AG09319 (cell line): ENCODE measurements around the gene KCNAB1.
A peak's percentile ranks its signal among the peaks of the same experiment; 100 is the strongest.

ENCODE experiments used
- DNase-seq: peaks from one replicate; pipeline ENCODE4 v3.0.0-alpha.2; 2010; ENCODE audit warnings: low read depth; ENCODE audit errors: extremely low read depth
- TF ChIP-seq, protein P1 (sequence below): IDR thresholded peaks from 2 replicates; pipeline ENCODE4 v1.5.1; 2011; ENCODE audit warnings: low read depth, mild to moderate bottlenecking, inconsistent platforms, low read length, moderate library complexity

KCNAB1 gene

GRCh38 chr3:156443079-156443478 lies 322.7 kb downstream of the KCNAB1 start:
- DNase-seq: no peak
- TF ChIP-seq, protein P1, sequence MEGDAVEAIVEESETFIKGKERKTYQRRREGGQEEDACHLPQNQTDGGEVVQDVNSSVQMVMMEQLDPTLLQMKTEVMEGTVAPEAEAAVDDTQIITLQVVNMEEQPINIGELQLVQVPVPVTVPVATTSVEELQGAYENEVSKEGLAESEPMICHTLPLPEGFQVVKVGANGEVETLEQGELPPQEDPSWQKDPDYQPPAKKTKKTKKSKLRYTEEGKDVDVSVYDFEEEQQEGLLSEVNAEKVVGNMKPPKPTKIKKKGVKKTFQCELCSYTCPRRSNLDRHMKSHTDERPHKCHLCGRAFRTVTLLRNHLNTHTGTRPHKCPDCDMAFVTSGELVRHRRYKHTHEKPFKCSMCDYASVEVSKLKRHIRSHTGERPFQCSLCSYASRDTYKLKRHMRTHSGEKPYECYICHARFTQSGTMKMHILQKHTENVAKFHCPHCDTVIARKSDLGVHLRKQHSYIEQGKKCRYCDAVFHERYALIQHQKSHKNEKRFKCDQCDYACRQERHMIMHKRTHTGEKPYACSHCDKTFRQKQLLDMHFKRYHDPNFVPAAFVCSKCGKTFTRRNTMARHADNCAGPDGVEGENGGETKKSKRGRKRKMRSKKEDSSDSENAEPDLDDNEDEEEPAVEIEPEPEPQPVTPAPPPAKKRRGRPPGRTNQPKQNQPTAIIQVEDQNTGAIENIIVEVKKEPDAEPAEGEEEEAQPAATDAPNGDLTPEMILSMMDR: no peak

DNA sequence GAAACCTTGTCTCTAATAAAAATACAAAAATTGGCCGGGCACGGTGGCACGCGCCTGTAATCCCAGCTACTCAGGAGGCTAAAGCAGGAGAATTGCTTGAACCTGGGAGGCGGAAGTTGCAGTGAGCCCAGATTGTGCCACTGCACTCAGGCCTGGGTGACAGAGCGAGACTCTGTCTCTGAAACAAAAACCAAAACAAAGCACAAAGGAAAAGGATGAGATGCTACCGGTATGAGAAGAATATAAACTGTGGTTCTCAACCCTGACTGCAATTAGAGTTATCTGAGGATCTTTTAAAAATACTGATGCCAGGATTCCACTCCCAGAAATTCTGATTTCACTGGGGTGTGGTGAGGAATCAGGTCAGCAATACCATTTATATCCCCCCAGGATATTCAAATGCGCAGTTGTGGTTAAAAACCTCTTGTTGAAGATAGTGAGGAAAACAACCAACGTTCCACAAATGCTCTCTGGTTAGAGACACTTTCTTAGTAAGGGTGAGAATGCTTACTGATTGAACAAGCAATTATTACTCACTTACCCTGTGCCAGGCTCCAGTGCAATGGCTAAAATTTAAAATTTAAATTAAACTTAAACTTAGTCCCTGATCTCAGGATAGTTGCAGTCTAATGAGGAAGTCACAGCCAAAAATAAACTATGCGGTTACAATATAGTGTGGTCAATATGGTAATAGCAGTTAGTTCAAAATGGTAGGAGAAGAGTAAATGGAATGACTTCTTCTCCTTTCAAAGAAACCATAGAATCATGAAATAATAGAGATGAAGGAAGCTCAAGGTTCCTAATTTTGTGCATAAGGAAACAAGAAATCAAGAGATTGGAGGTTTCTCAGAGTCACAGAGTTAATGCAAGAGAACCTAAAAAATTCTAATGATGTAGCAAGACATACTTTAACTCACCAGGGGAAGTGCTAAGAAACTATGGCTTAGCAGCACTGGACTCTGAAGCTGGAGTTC lies 325.0 kb downstream of the KCNAB1 start:
- DNase-seq: no peak
- TF ChIP-seq, protein P1: no peak

DNA sequence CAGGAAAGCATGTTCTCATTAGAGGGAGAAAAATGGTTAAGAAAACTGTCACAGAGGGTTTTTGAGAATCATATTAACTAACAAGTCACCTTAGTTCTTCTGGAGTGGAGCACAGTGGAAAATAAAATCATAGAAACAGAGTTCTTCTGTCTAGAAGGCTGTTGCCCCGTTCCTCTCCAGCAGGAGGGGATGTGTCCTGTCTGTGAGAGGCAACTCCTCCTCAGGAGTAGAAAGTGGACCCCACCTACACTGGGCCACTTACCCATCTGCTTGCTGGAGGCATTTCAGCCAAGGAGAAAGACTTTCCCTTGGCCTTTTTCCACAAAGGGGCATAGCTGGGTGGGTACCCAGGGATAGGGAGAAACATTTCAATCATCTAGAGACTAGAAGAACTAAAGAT lies 327.9 kb downstream of the KCNAB1 start:
- TF ChIP-seq, protein P1: peak; percentile 61
- DNase-seq: no peak

DNA sequence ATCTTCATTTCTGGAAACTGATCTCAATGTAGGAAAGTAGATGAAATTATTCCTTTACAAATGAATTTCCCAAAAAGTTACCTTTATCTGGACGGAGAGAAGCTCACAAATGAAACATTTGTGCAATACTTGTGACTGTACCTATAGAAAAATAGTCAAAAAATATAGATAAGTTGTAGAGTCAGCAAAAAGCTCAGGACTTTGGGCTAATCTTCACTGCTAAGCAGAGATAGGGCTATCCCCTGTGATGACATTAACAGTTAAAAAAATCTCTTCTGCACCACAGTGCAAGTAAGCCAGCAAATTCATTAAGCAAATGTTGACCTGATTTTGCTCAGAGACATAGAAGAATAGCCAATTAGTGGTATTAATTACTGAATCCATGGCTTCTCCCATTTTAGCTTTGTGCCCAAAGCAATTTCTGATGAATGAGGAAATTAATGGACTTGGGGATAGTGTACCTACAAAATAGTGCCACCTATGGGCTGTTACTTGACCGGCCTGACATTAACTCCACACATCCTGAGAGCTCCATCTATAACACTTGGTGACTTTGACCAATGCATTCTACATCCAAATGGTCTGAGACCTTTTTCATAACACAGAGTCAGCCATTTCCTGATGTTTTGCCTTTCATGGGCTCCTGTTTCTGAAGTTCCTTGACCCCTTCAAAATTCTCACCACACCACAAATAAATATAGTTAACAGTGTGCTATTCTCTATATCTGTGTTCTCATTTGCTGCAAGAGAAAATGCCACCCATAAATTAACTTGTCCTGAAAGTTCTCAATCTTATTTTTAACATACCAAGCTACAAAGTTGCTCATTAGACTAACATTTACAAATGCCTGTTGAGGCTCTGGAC lies 329.6 kb downstream of the KCNAB1 start:
- TF ChIP-seq, protein P1: peak; percentile 65

DNA sequence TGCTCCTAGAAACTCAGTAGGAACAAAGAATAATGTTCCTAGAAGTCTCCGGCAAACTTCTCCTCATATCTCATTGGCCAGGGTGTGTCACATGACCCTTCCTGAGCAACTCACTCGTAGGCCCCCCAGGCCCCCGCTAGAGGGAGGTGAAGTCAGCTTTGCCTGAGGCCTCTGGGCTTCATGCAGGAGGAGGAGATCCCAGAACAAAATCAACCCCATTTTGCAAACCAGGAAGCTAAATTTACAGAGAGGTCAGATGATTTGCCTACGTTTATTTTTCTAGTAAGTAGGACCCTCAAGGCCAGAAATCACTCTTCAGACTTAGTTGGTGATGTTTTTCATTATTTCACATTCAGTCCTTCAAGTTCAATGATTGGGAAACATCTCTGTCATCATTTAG lies 335.5 kb downstream of the KCNAB1 start:
- TF ChIP-seq, protein P1: no peak
- no peak for DNase-seq

More for the DNA sequence above, 329.6 kb downstream of the KCNAB1 start:
- no peak for DNase-seq

DNA sequence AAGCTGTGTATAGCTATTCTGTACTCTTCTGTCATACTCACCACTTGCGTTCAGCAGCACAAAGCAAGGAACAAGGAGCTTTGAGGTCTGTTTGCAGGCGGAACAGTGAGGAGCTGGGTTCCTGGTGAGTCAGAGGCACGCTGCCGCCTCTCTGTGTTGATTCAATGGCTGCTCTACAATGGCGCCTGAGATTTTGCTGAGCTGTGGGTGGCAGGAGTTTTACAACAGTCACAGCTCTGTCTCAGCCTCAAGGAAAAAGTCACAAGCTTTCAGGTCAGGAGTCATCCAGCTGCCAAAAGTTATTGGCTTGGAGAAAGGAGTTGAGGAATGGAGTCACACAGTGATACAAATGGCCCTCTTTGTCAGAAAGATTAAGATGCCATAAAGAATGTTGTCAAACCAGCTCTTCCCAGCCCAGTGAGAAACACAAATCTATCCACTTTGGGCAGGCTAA lies 336.4 kb downstream of the KCNAB1 start:
- no peak for DNase-seq
- TF ChIP-seq, protein P1: no peak

DNA sequence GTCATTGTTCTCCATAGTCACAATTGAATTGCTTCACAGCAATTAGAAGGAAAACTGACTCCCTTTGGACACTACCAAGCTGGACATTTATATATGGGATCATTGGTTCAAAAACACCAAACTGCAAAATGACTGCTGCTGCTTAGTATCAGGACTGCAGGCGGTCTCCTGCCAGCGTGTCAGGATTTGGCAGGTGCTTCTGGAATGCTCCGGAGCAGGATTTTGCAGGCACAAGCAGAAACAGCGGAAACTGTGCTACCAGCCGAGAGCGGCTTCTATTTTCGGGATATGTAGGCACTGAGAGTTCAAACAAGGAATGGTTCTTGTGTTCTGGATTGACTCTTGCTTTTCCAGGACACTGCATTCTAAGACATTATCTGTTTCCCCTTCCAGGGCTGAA lies 339.1 kb downstream of the KCNAB1 start:
- DNase-seq: no peak

More for the DNA sequence above, 339.1 kb downstream of the KCNAB1 start:
- TF ChIP-seq, protein P1: no peak
